K562 (cell line): ENCODE measurements around the gene PRKAR1B. TPM values are rescaled to one million over a fixed set of nuclear protein-coding genes. Genes with fewer than 3 reads are reported as not detected.

Experiments
- ATAC-seq: fragments of 200-7000 bp; cut with Tn5 transposase; 3 replicates; pipeline ENCODE4 v1.9.1; 2020; ENCODE audit warnings: moderate library complexity
- BruUV-seq: library from RNA; stranded (reverse); fragments of 400-500 nt; replicated peaks from 2 replicates; lab custom pipeline; 2021; lab: Mats Ljungman, UMichigan
- CTCF ChIA-PET: fragments of 300-600 bp; formaldehyde crosslinking; extraction: SDS; loops from one replicate; lab custom pipeline; 2021; ENCODE audit warnings: low intra/inter-chr PET ratio; lab: Yijun Ruan, JAX
- POLR2A ChIA-PET: fragments of 300-600, 350-650 bp; sonication (Branson Sonifier 250); formaldehyde crosslinking; extraction: SDS; loops from one replicate; lab custom pipeline; 2021; ENCODE audit warnings: antibody characterized with exemption, inconsistent platforms; lab: Yijun Ruan, JAX
- DNase-seq, 4 experiments: peaks; one replicate each; pipeline versions ENCODE4 v3.0.0 to v3.0.0-alpha.2; 2011 to 2018; ENCODE audit warnings: low spot score in 3 of 4, mixed read lengths in 3 of 4; ENCODE audit errors: extremely low read depth in 1 of 4
- FAIRE-seq: peaks from 2 replicates; lab custom pipeline; 2011; peaks lifted over from hg19 to GRCh38; lab: Jason Lieb, UNC
- H2AFZ ChIP-seq: 2 replicates; pipeline ENCODE4 v1.6.0; 2011; ENCODE audit warnings: low read depth, low read length, control low read depth, inconsistent platforms
- H3K27ac ChIP-seq: fragments of 200-600 bp; 3 replicates; pipeline ENCODE4 v1.8.0; 2011; ENCODE audit warnings: low read depth, mild to moderate bottlenecking, control low read depth, inconsistent platforms, low read length, moderate library complexity, mixed read lengths; ENCODE audit errors: extremely low read depth
- H3K27me3 ChIP-seq, 2 experiments: fragments of 300-600 bp in 1 of 2; 2 replicates in 1 of 2; 3 replicates in 1 of 2; pipeline versions ENCODE4 v1.6.0 to v1.8.0; 2011; ENCODE audit warnings: inconsistent platforms in 2 of 2, low read length in 2 of 2, mild to moderate bottlenecking in 1 of 2, mixed read lengths in 1 of 2, moderate library complexity in 1 of 2; ENCODE audit not compliant: control insufficient read depth in 2 of 2, insufficient read depth in 2 of 2
- H3K36me3 ChIP-seq: fragments of 300-600 bp; 3 replicates; pipeline ENCODE4 v1.8.0; 2011; ENCODE audit warnings: mild to moderate bottlenecking, low read length, inconsistent platforms; ENCODE audit not compliant: control insufficient read depth, insufficient read depth
- H3K4me1 ChIP-seq, 2 experiments: fragments of 200-600 bp in 1 of 2; replicated peaks in 1 of 2; 2 replicates in 1 of 2; 3 replicates in 1 of 2; pipeline versions ENCODE4 v1.5.1 to v1.8.0; 2011; ENCODE audit warnings: inconsistent platforms in 2 of 2, low read length in 2 of 2, mild to moderate bottlenecking in 1 of 2, mixed read lengths in 1 of 2, moderate library complexity in 1 of 2; ENCODE audit not compliant: control insufficient read depth in 2 of 2, insufficient read depth in 2 of 2
- H3K4me2 ChIP-seq: 2 replicates; pipeline ENCODE4 v1.6.1; 2011; ENCODE audit warnings: low read length, control low read depth, inconsistent platforms, mixed read lengths; ENCODE audit not compliant: insufficient read depth
- H3K4me3 ChIP-seq: fragments of 200-600 bp; sonication (generic), shearing (Covaris generic); 2 replicates; pipeline ENCODE4 v1.5.1; 2016; ENCODE audit warnings: control low read depth, inconsistent platforms
- H3K79me2 ChIP-seq: fragments of 200-600 bp; 3 replicates; pipeline ENCODE4 v1.8.0; 2011; ENCODE audit warnings: low read length, inconsistent platforms; ENCODE audit not compliant: control insufficient read depth, insufficient read depth
- H3K9ac ChIP-seq, 2 experiments: 2 replicates each; pipeline versions ENCODE4 v1.6.0 to v1.6.1; 2011; ENCODE audit warnings: low read depth in 2 of 2, low read length in 2 of 2, control low read depth in 1 of 2, inconsistent platforms in 1 of 2, mild to moderate bottlenecking in 1 of 2, mixed read lengths in 1 of 2; ENCODE audit not compliant: insufficient read depth in 1 of 2
- H3K9me1 ChIP-seq: one replicate; pipeline ENCODE4 v1.6.0; 2011; ENCODE audit warnings: inconsistent platforms, mild to moderate bottlenecking, low read length, moderate library complexity; ENCODE audit not compliant: control insufficient read depth, insufficient read depth
- H3K9me3 ChIP-seq: replicated peaks from 2 replicates; pipeline ENCODE4 v1.5.1; 2011; ENCODE audit warnings: low read depth, low read length, inconsistent platforms; ENCODE audit not compliant: control insufficient read depth, insufficient read depth
- H4K20me1 ChIP-seq: replicated peaks from 2 replicates; pipeline ENCODE4 v1.6.1; 2011; ENCODE audit warnings: low read length, inconsistent platforms, mixed read lengths; ENCODE audit not compliant: control insufficient read depth, insufficient read depth
- ADNP ChIP-seq: fragments of 200-800 bp; sonication (Bioruptor generic); IDR thresholded peaks from 2 replicates; pipeline ENCODE4 v1.6.1; 2016; ENCODE audit warnings: missing genetic modification characterization, missing compliant biosample characterization
- GATA2 ChIP-seq: sonication (generic); formaldehyde crosslinking; IDR thresholded peaks from 2 replicates; pipeline ENCODE4 v1.4.0; 2020; ENCODE audit warnings: mild to moderate bottlenecking, missing genetic modification reagents
- NFE2 ChIP-seq: IDR thresholded peaks from 2 replicates; pipeline ENCODE4 v1.6.1; 2014; ENCODE audit warnings: antibody characterized with exemption, low read depth
- PML ChIP-seq: IDR thresholded peaks from 2 replicates; pipeline ENCODE4 v1.6.1; 2012; ENCODE audit warnings: low read length, inconsistent platforms
- SMAD4 ChIP-seq: fragments of 250-450 bp; sonication (Bioruptor Pico); conservative IDR thresholded peaks from 2 replicates; pipeline ENCODE4 v1.8.0; 2021; ENCODE audit warnings: inconsistent platforms, mild to moderate bottlenecking, moderate library complexity
- SMARCB1 ChIP-seq: IDR thresholded peaks from 2 replicates; pipeline ENCODE4 v1.6.1; 2011; ENCODE audit warnings: improper control_type of control experiment, low read depth; ENCODE audit not compliant: insufficient read length
- STAT6 ChIP-seq: sonication (generic); formaldehyde crosslinking; IDR thresholded peaks from 2 replicates; pipeline ENCODE4 v1.8.1; 2023; ENCODE audit warnings: mild to moderate bottlenecking, missing genetic modification reagents
- TEAD4 ChIP-seq, 2 experiments: sonication (generic) in 1 of 2; formaldehyde crosslinking in 1 of 2; IDR thresholded peaks; 2 replicates each; pipeline versions ENCODE4 v1.6.1 to v1.8.0; 2012 to 2022; ENCODE audit warnings: borderline replicate concordance in 1 of 2, inconsistent platforms in 1 of 2, low read length in 1 of 2, mild to moderate bottlenecking in 1 of 2, missing genetic modification reagents in 1 of 2
- ZNF699 ChIP-seq: fragments of 250-450 bp; sonication (Bioruptor Pico); IDR thresholded peaks from 2 replicates; pipeline ENCODE4 v1.8.0; 2021; ENCODE audit warnings: mild to moderate bottlenecking, moderate library complexity; ENCODE audit not compliant: insufficient replicate concordance
- ZZZ3 ChIP-seq: fragments of 450-650 bp; IDR thresholded peaks from 2 replicates; pipeline ENCODE4 v1.6.1; 2016; ENCODE audit warnings: antibody characterized with exemption, mild to moderate bottlenecking, moderate library complexity
- WGBS: fragments of 100-300 bp; shearing (Covaris generic); methylation state at CpG from one replicate; pipeline ENCODE4 v1.1.6; 2016; ENCODE audit warnings: low coverage, mixed read lengths; ENCODE audit not compliant: insufficient coverage; ENCODE audit errors: missing lambda C conversion rate; 5-methylcytosine and 5-hydroxymethylcytosine counted together
- in situ Hi-C: fragments of 300-500 bp; cut with MboI; formaldehyde crosslinking; loops from 4 replicates; pipeline ENCODE4 v1.15.0; 2018; ENCODE audit warnings: inconsistent platforms, mixed read lengths
- intact Hi-C: fragments of 100-400 bp; cut with micrococcal nuclease; formaldehyde crosslinking; loops from 2 replicates; pipeline ENCODE4 v1.14.2; 2022
- polyA plus RNA-seq, 8 experiments: library from polyadenylated mRNA; depleted of rRNA in 4 of 8; stranded (reverse) in 5 of 8; unstranded in 3 of 8; fragments of >200 nt; fragmentation: Nextera tagmentation in 2 of 8; fragmentation: Illumina TruSeq in 1 of 8; extraction: Ambion mirVana in 2 of 8; extraction: Trizol in 1 of 8; gene quantifications; 2 replicates each; pipeline versions ENCODE4 v1.2.1 to v1.2.3, GENCODE V29; 2011 to 2014; ENCODE audit warnings: inconsistent platforms in 1 of 8, missing spikeins in 1 of 8
- total RNA-seq, 7 experiments: library from RNA; depleted of rRNA in 6 of 7; stranded (reverse); fragments of >200 nt in 6 of 7; fragmentation: Illumina TruSeq in 2 of 7; extraction: Trizol in 2 of 7; gene quantifications; 2 replicates each; pipeline versions ENCODE4 v1.2.1 to v1.2.3, GENCODE V29; 2011 to 2021; ENCODE audit warnings: low replicate concordance in 1 of 7

The PRKAR1B gene
- total and polyA plus RNA-seq, 9 of the 15 experiments (the other 6 are each of a cell fraction or from before 2014, with no cell fraction given), result 0.99 to 30.5 (median 12.7) TPM

GRCh38 chr7:710161-710560 is 16.9 kb downstream of the PRKAR1B start:
- H3K27me3 ChIP-seq, result no peaks in the 10 kb centered on the region
- CTCF ChIA-PET, result no interaction called here
- DNase-seq, result no peak
- H3K4me3 ChIP-seq, result no peak overlapping the region
- no peaks in the 10 kb centered on the region for H3K9me1 ChIP-seq
- POLR2A ChIA-PET, result no interaction called here
- no peak overlapping the region for H3K4me2 ChIP-seq
- no peak overlapping the region for H2AFZ ChIP-seq
- WGBS, result 94% methylated on average over 3 of the region's 14 CpGs
- H4K20me1 ChIP-seq, result no peaks in the 10 kb centered on the region
- ATAC-seq, result no peak
- H3K9ac ChIP-seq, result no peak overlapping the region
- peaks cover 12% of the 10 kb centered on the region; the same call in 1 of the 3 replicates for H3K36me3 ChIP-seq
- peaks cover 0 to 9% of the 10 kb centered on the region in 2 experiments; a peak in 1 of 5 replicates for H3K4me1 ChIP-seq
- BruUV-seq, result no TSS peak
- H3K27ac ChIP-seq, result no peak overlapping the region
- TF ChIP-seq GATA2 (CRISPR knock-in tag) (no peak), NFE2 (no peak), ZNF699 (CRISPR knock-in tag) (no peak), STAT6 (CRISPR knock-in tag) (no peak), ZZZ3 (no peak), PML (no peak), SMARCB1 (no peak), TEAD4 (IDR thresholded peaks at IDR 0.05; ENCODE audit: low read length) (no peak), TEAD4 (CRISPR knock-in tag; IDR thresholded peaks at IDR 0.05; ENCODE audit: borderline replicate concordance) (no peak), SMAD4 (CRISPR knock-in tag) (no peak), ADNP (no peak)
- H3K9me3 ChIP-seq, result peaks cover 2% of the 10 kb centered on the region; the same call in 1 of the 2 replicates
- intact Hi-C loops (no loop called here), in situ Hi-C loops (no loop called here)
- FAIRE-seq, result no peak
- H3K79me2 ChIP-seq, result no peaks in the 10 kb centered on the region
